NCI-H82 treated with DMSO at 0.1 percent for 48 hours (cell line): ENCODE results near the gene RBMS3.

ENCODE experiments used
- DNase-seq: peaks from one replicate; lab custom pipeline; 2025; ENCODE audit not compliant: unreplicated experiment; lab: John Stamatoyannopoulos, UW

The RBMS3 gene

DNA sequence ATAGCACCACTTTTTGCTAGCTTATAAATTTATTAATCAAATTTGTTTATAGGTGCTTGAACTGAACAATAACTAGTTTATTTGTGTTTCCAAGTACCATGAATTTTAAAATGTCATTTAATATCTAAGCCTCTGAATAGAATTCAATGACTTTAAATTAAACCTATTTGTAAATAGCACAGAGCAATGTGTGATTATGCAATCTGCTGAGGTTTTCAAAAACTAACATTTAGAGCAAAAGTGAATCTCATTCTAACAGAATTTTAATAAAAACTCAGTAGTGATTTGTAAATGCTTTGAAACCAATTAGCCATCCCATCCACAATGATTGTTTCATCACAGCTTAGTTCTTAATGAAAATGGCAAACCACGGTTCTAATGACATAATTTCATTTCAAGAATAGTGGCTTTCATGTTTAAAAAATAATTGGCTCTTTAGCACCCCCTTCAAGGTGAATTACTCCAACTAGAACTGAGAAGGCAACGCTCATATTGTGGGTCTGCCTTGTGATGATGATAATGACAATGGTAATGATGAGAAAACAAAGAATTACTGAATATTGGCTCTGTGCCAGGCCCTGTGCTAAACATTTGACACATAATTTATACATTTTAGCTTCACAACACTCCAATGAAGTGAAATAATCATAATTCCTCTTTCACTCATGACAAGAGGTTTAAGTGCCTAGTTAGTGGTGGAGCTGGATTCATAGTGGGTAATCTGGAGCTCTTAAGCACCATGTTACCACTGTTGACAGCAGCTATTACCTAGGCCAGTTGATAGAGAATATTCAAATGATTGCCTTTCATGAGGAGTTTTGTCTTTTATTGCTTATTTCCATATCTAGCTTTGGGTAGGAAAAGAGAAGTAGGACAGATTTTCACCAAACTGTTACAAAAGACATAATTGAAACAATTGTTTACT lies 145.7 kb downstream of the RBMS3 start:
- DNase-seq, result no peak

DNA sequence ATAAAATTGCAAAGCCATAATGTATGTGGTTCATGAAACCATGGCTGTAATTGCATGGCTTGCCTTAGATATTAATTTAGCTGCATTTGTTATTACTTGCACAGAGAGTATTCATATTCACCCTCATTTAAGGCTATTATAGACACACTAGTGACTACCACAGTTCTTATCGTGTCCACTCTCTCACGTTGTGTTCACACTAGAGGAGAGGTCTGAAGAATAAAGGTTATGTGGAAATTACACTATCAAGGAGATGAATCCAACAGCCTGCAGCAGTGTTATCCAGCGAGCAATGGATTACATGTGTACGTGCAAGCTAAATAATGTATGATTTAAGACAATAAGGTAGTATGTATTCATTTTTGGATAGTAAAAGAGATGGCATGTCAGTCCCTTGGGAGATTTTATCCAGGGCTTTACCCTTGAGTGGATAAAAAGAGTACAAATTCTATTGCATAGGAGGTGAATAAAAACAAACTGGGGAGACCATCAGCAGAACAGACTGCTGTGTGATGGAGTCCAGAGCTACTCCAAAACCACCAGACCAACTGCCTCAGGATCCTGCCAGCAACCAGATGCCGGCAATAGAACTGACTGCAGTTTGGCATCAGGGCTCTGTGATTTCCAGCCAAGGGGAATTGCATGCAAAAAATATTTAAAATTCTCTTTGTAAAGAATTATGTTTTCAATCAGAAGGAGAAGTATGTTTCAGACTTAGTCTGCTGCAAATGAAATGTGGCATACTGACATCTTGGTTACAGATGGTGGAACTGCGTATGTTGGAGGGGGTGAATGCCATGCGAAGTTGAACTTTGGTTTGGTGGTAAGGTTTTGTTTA lies 146.6 kb downstream of the RBMS3 start:
- no peak for DNase-seq

DNA sequence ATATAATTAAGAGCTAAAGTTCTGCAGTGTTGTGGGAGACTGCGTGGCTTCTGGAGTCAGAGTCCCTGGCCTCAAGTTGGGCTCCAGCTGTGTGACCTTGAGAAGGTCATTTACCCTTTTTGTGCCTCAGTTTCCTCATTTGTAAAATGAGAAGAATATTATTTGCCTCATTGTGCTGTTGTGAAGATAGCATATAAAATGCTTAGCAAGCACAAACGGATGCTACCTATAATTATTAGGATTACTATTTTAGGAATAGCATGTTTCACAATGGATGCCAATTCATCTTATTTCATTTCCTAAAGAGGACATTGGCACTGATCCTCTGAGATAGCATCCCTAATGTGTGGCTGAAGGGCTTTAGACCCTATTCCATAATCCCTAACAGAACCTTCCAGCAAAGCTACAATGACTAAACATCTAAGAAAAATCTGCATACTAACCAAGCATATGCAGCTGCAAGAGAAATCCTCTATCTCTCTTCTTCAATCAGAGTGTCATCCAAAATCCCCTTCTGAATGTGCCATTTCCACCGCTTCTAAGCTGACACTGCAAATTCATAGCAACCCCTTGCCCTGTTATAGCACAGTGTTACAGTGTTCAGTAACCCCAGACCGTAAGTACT lies 148.3 kb downstream of the RBMS3 start:
- no peak for DNase-seq

DNA sequence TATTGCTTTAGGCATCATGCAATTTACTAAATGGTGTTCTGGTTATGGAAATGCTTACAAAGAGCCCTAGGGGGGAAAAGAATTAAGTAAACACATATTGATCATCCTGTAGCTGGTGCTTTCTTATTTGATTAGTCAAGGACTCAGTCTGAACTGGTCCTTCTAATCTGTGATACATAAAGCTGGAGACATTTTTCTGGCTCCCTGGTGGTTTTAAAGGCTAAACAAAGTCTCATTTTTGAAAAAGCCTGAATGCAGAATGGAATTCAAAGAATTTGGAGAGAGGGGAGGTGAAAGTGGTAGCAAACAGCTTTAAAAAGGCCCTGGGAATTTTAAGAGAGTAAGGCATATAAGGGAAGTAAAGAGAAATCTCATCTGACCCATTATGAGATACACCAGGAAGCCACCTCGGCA lies 149.7 kb downstream of the RBMS3 start:
- no peak for DNase-seq

DNA sequence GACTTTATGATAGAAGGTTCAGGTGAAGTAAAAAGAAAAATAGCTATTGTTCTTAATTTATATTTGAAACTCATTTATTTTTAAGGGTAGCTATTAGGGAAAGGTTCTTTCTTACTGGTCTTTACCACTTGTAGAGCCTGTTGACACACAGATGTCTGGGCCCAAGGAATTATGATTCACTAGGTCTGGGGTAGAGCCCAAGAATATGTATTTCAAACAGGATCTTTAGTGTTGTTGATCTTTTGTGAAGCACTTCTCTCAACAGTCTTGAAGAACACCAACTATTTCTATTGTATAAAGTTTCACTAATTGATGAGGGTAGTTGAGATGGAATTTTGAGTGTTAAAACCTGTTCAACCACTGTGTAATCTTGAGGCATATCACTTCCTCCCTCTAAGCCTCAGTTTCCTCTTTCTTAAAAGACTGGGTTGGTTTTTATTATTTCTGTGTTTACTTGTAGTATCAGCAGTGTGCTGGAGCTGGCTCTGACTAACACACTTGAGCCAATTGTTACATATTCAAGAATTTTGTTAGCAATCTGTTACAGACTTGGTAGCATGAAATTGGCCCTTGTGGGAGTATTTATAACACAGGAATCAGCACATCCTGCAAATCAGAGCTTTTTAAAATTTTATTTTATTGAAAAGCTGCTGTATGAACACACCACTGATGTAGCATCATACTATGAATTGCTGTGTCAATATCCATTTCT lies 155.9 kb downstream of the RBMS3 start:
- no peak for DNase-seq

DNA sequence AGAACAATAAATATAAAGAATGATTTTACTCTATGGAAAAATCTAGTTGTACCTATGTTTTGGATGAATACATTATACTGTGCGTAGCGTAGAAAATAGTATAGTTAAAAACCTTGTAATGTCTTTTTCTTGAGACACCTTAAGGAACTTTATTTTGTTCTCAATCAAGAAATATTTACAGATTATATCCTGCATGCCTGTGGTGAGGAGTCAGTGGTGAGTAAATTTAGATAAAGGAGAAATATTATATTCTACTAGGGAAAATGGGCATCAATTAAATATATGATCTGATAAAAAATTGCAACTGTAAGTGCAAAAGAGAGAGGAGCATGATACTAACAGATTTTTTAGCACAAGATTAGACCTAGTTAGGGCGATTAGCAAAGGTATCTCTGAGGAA lies 157.7 kb downstream of the RBMS3 start:
- DNase-seq, result no peak

DNA sequence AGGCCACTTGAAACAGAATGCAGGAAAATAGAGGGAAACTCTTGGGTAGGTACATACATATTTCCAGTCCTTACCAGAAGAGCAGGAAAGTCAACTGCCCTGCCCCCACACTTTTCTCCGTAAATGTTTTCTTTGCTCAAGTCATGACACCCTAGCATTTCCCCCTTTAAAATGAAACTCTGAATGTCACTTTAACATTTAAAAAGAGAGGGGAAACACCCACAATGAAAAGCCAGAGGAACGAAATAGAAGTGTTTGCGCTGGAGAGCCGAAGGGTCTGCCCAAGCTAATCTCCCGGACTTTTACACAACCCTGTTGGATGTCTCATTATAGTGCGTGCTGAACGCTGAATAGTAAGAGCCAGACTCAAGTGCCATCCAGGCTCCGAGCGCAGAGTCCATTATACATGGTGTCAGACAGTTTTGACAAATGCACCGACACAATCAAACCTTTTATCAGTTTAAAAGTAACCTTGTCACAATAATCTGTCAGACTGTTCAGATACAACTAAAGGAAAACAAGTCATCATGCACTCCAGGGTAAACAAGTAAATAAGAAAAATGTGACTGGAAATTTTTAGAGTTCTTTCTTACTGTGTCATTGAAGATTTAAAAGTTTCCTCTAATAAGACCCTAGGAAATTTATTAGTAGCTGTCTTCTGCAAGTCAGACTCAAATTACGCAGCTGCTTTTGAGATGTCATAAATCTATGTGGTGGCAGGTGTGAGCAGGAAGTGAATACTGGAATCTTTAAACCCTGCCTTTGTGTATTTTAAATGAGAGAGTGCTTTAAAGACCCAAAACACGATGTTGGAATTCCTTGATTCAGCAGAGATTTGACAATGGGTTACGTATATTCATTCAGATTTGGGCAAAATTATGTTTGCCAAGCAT lies 159.8 kb downstream of the RBMS3 start:
- DNase-seq, result no peak

DNA sequence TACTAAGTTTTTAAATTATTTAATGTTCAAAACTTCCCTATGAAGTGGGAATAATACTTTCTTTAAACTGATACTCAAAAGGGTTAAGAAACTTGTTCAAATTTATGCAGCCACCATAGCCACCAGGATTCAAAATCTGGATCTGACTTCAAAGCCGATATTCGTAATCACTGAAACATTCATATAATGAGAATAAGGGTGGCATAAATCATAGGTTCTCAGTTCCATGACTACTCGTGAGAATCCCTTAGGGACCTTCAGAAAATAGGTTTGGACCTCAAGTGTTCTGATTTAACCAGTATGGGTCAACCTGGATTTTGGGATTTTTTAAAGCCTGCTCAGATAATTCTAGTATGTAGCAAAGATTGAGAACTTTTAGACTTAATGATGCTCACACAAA lies 160.6 kb downstream of the RBMS3 start:
- no peak for DNase-seq

DNA sequence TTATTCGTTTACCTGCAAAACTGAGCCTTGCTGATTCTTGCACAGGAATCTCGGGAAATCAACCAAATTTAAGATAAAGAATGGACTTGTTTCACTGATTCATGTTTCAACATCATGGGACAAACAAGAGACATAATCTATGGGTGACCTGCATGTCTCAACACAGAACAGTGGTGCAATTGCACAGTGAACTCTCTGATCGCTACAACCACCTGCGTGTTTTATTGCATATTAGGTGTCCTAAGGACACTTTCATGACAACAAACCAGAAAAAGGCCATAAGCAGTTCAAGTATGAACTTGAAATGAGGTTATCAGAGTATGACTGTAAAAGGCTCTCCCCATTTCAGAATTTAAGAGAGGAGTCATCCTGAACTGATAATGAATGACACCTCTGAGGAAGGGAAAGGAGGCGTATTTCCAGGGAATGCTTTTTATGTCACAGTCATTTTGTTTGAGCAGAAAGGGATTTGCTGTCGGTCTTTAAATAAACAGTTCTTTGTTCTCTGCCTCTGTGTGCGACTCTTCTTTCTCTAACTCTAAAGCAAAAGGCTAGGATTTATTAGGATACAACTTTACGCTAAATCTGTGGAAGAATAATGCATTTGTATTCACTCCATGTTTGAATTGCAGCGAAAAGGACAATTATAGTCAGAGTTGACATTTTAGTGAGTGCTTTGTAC lies 167.2 kb downstream of the RBMS3 start:
- no peak for DNase-seq

DNA sequence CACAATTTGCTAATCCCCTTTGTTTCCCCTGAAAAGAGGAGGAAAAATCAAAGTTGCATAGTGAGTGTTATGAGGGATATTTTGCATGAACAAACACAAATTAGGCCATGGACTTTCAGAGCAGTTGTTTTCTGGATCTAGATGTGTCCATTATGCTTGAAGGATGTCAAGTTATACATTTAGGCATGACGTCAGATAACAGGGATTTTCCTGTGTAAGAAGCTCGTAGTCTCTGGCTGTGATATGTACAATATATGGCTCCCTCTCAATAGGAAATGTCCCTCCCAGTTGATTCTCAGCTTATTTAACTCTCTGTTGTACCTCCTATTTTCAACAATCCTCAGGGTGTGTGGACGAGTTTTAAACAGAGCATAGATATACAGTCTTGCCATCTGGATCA lies 171.0 kb downstream of the RBMS3 start:
- DNase-seq, result no peak

DNA sequence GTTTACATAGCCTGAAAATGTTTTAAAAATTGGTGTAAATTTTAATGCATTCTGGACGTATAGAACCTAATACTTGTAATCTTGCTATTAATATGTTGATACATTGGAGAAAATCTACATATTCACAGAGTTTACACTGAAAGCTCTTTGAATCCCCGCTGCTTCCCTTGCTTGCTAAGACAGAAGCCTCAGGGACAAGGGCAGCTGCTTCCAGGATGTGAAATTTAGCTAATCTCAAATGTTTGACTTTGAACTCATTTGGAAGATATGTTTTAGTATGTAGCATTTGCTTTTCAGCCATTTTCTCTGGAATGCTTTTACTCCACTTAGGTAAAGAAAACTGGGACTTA lies 172.0 kb downstream of the RBMS3 start:
- DNase-seq, result no peak

DNA sequence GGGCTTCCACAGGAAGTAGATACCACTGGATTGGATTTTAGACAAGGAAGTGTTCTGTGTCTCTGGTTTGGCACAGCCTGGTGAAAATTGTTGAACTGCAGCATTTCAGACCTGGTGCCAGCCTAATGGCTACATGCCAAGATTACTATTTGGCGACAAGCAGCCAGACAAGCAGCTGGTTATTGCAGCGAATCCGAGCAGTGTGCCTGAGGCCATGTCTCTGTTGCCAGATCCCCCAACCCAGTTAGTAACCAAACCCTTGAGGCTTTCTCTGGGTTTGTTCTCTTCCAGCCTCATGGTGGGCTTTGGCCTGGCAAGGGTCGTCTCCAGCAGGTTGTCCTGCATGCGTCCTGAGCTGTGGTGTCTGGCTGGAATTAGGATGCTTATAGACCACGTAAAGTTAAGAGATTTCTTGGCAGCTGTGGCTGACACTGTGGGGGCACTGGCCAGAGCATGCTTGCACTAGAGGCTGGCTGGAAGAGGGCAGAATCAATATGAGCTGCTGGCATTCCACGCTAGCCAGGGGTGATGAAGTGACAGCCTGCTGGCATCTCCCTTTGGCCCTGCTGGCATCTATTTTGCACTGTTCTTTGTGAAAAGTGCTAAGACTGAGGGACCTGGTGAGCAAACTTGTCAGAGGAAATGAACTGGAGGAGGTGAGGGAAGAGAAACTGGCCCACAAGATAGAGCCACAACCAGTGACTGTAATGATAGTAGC lies 172.6 kb downstream of the RBMS3 start:
- no peak for DNase-seq

DNA sequence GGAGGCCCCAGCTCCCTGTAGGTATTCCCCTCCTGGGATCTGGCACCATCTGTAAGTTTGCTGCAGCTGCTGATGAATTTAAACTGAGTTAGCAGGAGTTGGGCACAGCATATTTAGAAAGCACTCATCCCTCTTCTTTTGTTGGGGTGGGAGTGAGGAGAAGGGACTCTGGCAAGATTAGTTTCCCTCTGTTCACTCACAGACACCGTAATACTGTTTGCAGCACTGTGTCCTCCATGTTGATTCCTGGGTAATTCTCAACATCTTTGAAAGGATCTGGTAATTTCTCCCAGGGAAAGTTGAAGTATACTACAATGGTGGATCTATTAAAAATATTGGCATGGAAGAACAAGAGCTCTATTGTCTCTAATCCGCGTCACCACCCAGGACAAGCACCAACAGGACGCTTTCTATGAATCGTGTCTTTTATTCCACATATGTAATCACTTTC lies 173.3 kb downstream of the RBMS3 start:
- DNase-seq, result no peak

DNA sequence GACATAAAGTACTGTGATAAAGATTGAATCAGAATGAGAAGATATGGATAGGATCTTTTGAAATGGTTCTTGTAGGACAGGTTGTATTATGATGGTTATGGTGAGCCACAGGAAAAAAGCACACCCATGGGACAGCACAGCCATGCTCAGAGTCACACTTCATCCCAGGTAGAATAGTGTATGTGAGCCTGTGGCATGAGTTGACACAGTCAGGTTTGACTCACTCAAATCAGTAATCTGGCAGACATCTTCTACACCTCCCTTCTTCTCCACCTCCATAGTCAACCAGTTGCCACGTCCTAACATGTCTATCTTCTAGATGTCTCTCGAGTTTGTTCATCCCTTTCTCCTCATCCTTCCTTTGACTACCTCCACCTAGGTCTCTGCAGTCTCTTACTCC lies 176.0 kb downstream of the RBMS3 start:
- DNase-seq, result no peak

DNA sequence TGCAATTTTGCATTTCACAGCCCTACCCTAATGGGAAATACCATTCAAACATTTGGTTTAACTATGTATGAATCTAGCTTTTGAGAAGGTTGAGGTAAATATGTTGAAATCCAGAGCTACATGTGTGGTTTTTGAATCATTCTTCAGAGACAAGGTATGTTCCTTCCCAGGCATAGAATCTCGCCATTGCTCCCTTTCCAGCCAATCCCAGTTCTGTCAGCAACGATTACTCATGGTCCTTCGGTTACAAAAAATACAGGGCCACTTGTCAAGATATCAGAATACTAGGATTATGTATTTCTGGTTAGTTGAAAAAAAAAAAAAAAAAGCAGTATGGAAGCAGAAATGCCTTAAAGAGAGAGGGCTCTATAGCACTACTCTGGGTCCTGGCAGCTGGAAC lies 182.4 kb downstream of the RBMS3 start:
- no peak for DNase-seq

DNA sequence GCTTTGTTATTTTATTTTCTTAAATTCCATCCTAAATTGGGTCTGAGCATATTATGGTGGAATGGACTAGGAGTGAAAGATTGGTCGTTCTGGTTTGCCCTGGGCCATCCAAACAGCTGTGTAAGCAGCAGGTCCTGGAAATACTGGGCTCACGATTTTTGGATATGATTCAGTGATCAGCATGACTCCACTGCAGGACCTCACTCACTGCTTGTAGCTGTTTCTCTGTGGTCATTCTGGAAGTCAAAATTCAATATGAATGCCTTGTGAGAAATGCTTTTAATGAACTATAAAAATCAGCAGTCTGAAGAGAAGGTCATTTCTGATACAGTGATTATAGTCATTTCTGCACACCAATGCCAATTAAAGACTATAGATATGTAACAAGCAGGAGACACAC lies 185.0 kb downstream of the RBMS3 start:
- DNase-seq, result no peak

DNA sequence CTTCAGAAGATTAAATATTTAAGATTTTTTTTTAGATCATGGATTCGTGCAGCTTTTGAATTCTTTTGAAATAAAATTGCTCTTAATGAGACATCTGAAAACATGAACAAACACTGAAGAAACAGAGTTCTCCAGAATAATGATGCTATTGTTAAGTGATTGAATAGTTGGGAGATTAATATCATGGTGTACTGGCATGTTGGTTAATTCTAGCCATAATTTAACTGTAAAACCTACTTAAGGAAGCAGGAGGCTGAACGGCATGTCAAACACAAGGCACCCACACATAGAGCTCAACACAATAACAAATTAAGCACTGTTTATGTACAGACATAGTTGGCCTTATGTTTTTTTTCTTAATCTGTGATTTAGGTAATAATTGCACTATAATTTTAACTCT lies 185.6 kb downstream of the RBMS3 start:
- no peak for DNase-seq

DNA sequence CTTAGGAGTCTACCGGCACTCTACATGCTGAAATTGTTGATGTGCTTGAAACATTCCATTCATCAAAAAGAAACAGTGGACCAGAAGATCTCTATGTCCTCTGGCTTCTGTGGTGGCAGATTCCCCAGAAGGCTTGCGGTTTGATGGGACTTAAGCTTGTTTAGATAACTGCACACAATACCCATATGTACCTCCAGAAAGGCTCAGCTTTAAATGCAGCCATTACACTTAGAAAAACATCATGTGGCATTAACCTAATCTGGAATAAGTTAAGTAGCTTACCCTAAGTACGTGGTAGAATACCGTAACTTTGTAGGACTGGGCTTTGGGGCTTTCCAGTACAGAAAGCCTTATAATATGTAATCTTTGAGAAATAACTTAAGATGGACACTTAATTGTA lies 187.3 kb downstream of the RBMS3 start:
- DNase-seq, result peak; percentile 91
